ENCODE measurements around the gene GTF3C4.

The GTF3C4 gene, protein sequence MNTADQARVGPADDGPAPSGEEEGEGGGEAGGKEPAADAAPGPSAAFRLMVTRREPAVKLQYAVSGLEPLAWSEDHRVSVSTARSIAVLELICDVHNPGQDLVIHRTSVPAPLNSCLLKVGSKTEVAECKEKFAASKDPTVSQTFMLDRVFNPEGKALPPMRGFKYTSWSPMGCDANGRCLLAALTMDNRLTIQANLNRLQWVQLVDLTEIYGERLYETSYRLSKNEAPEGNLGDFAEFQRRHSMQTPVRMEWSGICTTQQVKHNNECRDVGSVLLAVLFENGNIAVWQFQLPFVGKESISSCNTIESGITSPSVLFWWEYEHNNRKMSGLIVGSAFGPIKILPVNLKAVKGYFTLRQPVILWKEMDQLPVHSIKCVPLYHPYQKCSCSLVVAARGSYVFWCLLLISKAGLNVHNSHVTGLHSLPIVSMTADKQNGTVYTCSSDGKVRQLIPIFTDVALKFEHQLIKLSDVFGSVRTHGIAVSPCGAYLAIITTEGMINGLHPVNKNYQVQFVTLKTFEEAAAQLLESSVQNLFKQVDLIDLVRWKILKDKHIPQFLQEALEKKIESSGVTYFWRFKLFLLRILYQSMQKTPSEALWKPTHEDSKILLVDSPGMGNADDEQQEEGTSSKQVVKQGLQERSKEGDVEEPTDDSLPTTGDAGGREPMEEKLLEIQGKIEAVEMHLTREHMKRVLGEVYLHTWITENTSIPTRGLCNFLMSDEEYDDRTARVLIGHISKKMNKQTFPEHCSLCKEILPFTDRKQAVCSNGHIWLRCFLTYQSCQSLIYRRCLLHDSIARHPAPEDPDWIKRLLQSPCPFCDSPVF

DNA sequence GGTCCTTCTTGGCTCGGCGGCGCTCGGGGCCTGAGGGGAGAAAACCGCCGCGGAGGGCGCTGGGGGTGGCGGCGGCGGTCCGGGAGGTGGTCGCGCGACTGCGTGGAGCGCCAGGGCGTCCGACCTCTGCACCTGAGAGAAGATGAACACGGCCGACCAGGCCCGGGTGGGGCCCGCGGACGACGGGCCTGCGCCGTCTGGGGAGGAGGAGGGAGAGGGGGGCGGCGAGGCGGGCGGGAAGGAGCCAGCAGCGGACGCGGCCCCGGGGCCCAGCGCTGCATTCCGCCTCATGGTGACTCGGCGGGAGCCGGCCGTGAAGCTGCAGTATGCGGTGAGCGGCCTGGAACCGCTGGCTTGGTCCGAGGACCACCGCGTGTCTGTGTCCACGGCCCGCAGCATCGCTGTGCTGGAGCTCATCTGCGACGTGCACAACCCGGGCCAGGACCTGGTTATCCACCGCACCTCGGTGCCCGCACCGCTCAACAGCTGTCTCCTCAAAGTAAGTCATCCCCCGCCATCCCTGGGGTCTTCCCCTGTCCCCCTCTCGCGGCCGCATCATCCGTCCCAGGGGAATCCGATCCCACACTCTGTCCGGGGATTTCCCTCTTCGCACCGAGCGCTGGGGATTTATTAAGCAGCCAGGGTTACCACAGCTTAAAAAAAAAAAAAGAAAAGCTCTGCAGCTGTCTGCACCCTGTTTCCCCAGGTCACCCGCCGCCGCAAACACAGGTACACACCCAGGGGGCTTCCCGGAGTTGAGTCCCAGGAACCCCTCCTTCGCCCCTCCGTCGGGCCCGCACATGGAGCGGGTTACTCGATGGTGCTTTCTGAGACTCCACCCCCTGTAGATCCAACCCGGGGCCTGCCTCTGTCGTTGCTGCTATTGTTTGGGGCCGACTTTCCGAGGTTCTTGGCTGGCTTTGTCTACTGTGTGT lies at the start of gene GTF3C4:
GTF3C4 (plus strand) TSS at position 8 of the 935 bp plus-strand sequence; CDS start at position 143, 135 bp downstream.
- DNase-seq (ENCODE audit: low read depth), result peak; percentile 4

GRCh38 chr9:132622159-132622558 lies 48.1 kb upstream of the GTF3C4 start:
- no peak for DNase-seq (ENCODE audit: low read depth)

DNA sequence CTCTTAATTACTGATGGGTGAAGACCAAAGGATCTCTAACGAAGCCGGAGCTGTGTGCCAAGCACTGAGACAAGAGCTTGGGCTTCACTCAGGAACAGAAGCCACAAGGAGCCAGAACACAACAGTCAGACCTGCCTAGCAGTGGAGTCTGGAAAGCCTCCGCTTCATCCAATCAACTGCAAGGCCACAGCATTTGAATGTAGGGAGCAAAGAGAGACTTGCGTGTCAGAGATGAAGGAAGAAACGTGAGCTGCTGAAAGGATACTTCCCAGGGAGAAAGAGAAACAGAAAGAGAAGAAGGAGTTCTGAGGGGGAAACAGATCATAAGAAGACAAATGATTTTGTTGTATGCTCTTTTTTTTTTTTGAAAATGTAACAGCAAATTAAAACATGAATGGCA lies 44.0 kb upstream of the GTF3C4 start:
- no peak for DNase-seq (ENCODE audit: low read depth)

DNA sequence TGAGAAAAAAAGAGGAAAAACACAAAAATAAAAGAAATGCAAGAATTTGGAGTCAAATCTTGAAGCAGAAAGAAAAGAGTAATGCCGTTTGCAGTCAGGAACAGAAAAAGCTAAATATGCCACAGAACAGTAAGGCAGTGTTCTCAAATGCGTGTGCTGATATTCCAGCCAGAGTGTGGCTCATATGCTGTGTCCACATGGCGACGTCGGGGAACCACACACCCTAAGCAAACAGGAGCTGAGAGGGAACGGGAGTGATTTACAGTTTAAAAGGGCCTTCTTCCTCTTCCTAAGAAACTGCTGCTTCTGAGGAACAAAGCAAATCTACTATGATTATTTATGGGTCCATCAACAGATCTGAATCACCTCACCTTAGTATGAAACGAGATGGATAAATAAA lies 43.2 kb upstream of the GTF3C4 start:
- no peak for DNase-seq (ENCODE audit: low read depth)

DNA sequence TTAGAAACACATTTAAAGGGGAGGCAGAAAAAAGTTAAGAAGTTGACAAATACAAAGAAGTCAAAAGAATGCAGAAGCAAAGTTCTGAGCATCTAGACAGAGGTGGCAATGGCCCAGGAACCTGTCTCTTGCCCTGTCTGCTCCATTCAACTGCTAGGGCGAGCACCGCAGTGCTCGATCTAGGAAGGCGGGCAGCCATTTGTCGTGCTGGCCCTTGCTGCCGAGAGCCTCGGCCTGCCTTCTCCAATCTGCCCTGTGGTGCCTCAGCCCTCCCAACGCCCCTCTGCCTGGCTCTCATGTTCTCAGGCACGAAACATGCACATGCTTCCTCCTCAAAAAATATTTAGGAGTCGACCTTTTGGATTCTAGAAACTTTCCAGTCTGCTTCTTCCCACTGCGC lies 42.7 kb upstream of the GTF3C4 start:
- no peak for DNase-seq (ENCODE audit: low read depth)

DNA sequence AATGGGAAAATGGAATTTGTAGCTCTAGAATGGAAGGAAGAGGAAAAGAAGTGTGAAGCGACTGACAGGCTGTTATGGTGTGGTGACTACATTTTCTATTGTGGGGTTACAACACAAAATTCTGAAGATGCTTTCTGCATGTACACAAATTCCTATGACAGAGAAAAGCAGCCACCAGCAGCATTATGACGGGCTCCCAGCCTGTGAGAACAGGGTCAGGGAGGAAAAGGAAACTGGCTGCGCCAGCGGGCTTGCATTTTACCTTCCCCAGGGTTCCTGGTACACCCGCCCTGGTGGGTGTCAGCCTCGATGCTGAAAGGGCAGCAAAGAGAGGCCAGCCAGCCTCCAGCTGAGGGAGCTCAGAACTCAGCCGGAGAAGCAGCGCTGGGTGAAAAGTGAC lies 41.5 kb upstream of the GTF3C4 start:
- DNase-seq (ENCODE audit: low read depth), result no peak

DNA sequence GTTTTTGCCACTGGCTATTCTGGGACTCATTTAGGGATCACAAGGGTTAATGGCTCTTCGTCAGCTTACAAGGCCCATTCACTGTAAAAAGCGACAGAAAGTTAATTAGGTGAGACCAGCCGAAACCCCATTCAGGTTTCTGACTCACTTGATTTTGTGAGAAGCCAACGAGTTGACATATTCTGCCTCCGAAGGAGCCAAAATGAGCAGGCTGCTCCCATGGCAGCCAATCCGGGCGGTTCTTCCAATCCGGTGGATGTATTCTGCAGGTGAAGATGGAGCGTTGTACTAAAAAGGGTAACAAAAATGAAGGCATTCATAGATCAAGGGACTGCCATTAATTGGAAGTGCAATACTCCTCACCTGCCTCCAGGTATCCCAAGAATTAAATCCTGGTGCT lies 40.1 kb upstream of the GTF3C4 start:
- DNase-seq (ENCODE audit: low read depth), result no peak

DNA sequence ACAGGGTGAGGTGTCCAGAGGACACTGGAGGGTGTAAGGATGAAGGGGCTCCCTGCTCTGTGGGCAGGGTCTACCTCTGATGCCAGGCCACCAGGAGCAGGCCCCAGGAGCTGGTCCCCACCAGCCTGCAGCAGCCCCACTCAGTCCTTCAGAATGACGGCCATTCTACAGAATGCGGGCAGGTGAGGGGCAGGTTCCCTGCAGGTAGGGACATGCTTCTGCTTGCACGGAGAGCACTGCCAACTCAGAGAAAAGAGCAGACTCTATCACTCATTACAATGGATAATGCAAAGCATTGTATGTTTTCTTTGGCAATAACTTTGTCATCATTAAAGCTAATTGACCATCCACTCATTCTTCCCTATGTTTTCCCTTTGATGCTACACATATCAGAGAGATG lies 39.5 kb upstream of the GTF3C4 start:
- no peak for DNase-seq (ENCODE audit: low read depth)

DNA sequence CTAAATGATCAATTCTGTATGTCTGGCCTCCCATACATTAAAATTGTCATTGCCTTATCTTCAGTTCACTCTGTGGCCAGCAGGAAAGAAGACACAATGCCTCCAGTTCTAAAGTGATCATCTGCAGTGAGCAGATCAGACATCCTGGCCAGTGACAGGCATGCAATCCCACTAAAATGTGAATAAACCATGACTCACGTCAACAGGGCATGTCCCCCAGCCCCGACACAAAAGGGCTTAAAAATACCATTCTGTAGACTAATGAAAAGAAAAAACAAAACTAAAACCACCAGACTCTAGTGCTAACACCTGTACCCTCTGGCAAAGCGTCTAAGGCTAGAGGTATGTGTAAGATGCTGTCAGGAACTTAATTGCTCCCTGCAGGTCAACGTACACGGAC lies 39.0 kb upstream of the GTF3C4 start:
- no peak for DNase-seq (ENCODE audit: low read depth)

GRCh38 chr9:132631685-132632084 lies 38.6 kb upstream of the GTF3C4 start:
- no peak for DNase-seq (ENCODE audit: low read depth)

- DNase-seq (ENCODE audit: low read depth), result no peak
Observed at GRCh38 chr9:132632413-132633129, 37.7 kb upstream of the GTF3C4 start.

DNA sequence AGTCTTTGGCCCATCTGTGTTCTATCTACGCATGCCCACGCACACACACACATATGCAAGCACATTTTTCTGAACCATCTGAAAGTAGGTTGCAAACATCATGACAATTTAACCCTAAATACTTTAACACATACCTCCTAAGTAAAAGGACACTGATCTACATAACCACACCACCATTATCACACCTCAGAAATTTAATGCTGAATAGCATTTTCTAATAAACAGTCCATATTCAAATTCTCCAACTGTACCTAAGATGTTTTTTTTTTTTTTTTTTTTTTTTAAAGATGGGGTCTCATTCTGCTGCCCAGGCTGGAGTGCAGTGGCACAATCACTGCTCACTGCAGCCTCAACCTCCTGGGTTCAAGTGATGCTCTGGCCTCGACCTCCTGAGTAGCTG lies 35.9 kb upstream of the GTF3C4 start:
- DNase-seq (ENCODE audit: low read depth), result no peak

- DNase-seq (ENCODE audit: low read depth), result no peak
Observed at GRCh38 chr9:132637351-132637750, 32.9 kb upstream of the GTF3C4 start.

DNA sequence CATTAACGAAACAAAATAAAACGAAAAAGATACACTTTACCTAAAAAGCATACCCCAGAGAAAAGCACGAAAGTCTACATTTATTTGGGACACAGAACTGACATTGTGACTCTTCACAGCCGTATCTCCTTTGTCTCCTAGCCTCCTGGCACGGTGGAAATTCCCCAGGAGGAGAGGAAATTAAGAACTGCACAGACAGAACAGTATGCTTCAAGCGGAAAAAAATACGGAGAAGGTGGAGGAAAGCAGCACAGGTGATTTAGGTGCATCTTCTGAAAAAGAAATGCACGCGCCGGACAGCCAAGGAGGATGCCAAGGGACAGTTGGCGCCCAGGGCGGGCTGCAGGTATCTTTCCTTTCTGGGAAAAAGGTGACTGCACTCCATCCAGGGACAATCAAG lies 32.5 kb upstream of the GTF3C4 start:
- no peak for DNase-seq (ENCODE audit: low read depth)

GRCh38 chr9:132638240-132638639 lies 32.0 kb upstream of the GTF3C4 start:
- DNase-seq (ENCODE audit: low read depth), result no peak

- no peak for DNase-seq (ENCODE audit: low read depth)
Observed at GRCh38 chr9:132639322-132639721, 30.9 kb upstream of the GTF3C4 start.

DNA sequence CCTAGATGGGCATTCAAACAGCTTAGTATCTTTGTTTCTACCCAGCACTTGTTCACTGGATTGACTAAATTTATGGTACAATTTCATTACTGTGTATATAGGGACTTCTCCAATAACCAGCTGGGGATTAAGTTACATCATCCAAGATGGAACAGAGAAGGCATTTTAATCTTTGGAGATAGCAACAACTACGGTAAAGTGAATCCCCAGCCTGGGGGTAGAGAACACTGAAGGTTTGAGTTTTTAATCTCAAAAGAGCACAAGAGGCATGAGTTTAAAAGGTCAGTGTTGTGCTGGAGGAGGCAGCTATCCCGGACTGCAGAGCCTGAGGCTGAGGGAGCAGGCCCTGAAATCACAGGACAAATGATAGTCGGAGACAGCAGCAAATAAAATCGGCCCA lies 29.0 kb upstream of the GTF3C4 start:
- no peak for DNase-seq (ENCODE audit: low read depth)

GRCh38 chr9:132644251-132644650 lies 26.0 kb upstream of the GTF3C4 start:
- no peak for DNase-seq (ENCODE audit: low read depth)

DNA sequence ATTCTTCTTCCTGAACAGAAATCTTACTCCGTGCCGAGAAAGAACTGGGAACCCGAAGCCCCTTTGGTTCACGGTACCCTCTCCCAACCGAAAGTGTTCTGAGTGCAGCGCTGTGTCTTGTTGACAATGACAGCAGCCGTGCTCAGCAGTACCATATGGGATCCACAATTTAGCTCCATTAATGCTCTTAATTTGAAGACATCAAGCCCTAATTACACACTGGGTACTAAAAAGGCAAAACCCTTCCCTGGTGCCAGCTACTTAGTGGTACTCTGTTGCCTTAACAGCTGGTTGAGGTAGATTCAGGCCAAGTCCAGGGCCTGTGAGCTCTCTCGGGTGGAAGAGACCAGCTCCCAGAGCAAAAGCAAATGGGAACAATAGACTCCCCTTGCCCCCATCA lies 25.0 kb upstream of the GTF3C4 start:
- DNase-seq (ENCODE audit: low read depth), result no peak

DNA sequence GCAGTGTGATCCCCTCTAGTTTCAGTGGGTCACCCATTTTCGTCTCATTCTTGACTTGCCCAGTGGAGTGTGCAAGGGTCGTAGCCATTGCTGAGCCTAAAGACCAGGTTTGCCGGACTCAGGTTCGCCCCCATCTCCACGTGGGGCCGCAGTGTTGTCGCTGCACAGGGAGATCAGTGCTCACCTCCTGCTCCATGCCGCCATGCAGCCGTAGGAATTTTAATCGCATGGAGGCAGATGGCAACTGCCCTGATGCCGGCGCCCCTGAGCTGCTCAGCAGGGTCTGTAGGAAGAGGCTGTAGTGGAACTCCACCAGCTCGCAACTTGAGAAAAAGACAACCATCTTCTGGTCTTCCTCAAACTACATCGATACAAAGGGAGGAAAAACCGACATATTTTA lies 24.6 kb upstream of the GTF3C4 start:
- no peak for DNase-seq (ENCODE audit: low read depth)

GRCh38 chr9:132646726-132647125 lies 23.5 kb upstream of the GTF3C4 start:
- DNase-seq (ENCODE audit: low read depth), result no peak

- DNase-seq (ENCODE audit: low read depth), result no peak
Observed at GRCh38 chr9:132647355-132647754, 22.9 kb upstream of the GTF3C4 start.

Measured in stimulated activated CD8-positive, alpha-beta memory T cell treated with anti-CD3 and anti-CD28 coated beads, Interleukin-15, amount 100 ng/mL, for 1 hour (primary cell).